SJSA1 (cell line): ENCODE measurements around the gene TMEM163. TPM values are rescaled to one million over a fixed set of nuclear protein-coding genes. Genes with fewer than 3 reads are reported as not detected.

Experiments
- DNase-seq, 2 experiments: peaks; one replicate each; pipeline ENCODE4 v3.0.0-alpha.2; 2015 to 2020; ENCODE audit warnings: low spot score in 2 of 2, low read depth in 1 of 2
- H3K27ac ChIP-seq: fragments of 250-450 bp; sonication (Bioruptor Pico); 2 replicates; pipeline ENCODE4 v1.5.1; 2020; ENCODE audit warnings: mild to moderate bottlenecking, moderate library complexity
- H3K27me3 ChIP-seq: fragments of 250-450 bp; sonication (Bioruptor Pico); replicated peaks from 2 replicates; pipeline ENCODE4 v1.5.1; 2020; ENCODE audit warnings: mild to moderate bottlenecking, moderate library complexity
- H3K36me3 ChIP-seq: fragments of 250-450 bp; sonication (Bioruptor Pico); 2 replicates; pipeline ENCODE4 v1.5.1; 2020; ENCODE audit warnings: mild to moderate bottlenecking
- H3K4me1 ChIP-seq: fragments of 250-450 bp; sonication (Bioruptor Pico); replicated peaks from 2 replicates; pipeline ENCODE4 v1.6.1; 2021; ENCODE audit warnings: mild to moderate bottlenecking
- H3K4me3 ChIP-seq: fragments of 250-450 bp; sonication (Bioruptor Pico); 2 replicates; pipeline ENCODE4 v1.5.1; 2020; ENCODE audit warnings: mild to moderate bottlenecking
- H3K9me3 ChIP-seq: fragments of 250-450 bp; sonication (Bioruptor Pico); replicated peaks from 2 replicates; pipeline ENCODE4 v1.5.1; 2020; ENCODE audit warnings: mild to moderate bottlenecking
- total RNA-seq: library from RNA; depleted of rRNA; stranded (reverse); fragments of >200 nt; shearing (Covaris generic); gene quantifications from 2 replicates; pipeline ENCODE4 v1.2.3, GENCODE V29; 2014

The TMEM163 gene
- total RNA-seq, 1 experiment from 2014 or later, result not detected

- Histone ChIP-seq H3K27me3 (no peaks in the 10 kb centered on the region), H3K27ac (no peak overlapping the region), H3K4me3 (no peak overlapping the region), H3K4me1 (no peaks in the 10 kb centered on the region), H3K9me3 (no peaks in the 10 kb centered on the region), H3K36me3 (no peaks in the 10 kb centered on the region)
- DNase-seq, result no peak
Measured at GRCh38 chr2:134454426-134454825, 264.4 kb downstream of the TMEM163 start.

DNA sequence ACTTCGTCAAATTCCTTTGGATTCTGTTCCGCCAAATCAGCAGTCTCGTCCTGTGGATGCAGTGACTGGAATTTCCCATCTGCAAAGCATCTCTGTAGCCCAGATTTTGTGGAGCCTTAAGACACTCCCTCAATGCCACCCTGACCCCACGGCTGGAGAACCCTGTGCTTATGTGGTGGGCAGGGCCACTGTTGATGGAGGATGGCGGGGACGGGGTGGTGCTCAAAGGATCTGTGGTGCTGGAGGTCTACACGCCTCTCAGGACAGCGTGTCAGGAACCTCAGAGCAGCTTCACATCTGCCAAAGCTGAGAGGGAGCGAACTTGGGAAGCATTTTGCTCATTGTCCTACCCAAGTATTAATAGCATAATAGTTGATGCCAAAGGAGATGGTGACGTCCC is 264.8 kb downstream of the TMEM163 start:
- no peak overlapping the region for H3K27ac ChIP-seq
- no peaks in the 10 kb centered on the region for H3K9me3 ChIP-seq
- H3K4me3 ChIP-seq, result no peak overlapping the region
- no peaks in the 10 kb centered on the region for H3K36me3 ChIP-seq
- DNase-seq, result no peak
- no peaks in the 10 kb centered on the region for H3K4me1 ChIP-seq
- no peaks in the 10 kb centered on the region for H3K27me3 ChIP-seq

- Histone ChIP-seq H3K4me3 (no peak overlapping the region), H3K9me3 (no peaks in the 10 kb centered on the region), H3K36me3 (no peaks in the 10 kb centered on the region), H3K27me3 (no peaks in the 10 kb centered on the region), H3K4me1 (no peaks in the 10 kb centered on the region), H3K27ac (no peak overlapping the region)
- no peak for DNase-seq
Measured at GRCh38 chr2:134453476-134453875, 265.3 kb downstream of the TMEM163 start.

DNA sequence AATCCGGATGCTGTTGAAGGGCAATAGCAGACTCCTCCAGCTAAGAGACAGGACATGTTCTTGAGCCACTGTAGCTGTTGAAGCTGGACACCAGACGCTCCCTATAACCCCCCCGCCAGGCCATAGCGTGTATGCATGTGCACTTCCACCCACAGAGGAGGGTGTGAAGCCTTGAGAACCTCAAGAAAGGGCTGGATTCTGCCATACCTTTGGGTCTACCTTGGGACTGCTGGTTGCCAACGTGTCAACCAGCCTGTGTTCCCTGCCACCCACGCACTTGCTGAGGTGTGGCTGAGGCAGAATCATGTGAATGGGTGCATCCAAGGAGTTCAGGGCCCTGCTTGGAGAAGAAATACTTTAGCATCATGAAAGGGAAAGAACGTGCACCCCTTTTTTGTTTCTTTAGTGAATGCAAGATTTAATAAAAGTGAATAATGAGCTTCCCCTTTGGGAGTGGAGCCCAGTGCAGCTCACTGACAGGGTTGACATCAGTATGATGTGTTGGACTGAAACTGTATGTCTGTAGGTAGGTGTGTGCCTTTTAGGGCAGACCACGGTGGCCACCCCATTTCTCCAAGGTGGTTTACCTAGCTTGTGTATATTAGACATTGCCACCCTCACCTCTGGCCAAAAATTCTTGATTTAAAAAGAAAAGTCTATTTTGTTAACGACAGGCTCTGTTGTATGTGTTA is 266.6 kb downstream of the TMEM163 start:
- no peaks in the 10 kb centered on the region for H3K4me1 ChIP-seq
- no peaks in the 10 kb centered on the region for H3K36me3 ChIP-seq
- no peak overlapping the region for H3K4me3 ChIP-seq
- H3K27ac ChIP-seq, result no peak overlapping the region
- no peaks in the 10 kb centered on the region for H3K27me3 ChIP-seq
- no peaks in the 10 kb centered on the region for H3K9me3 ChIP-seq
- no peak for DNase-seq

GRCh38 chr2:134451347-134451630 is 267.5 kb downstream of the TMEM163 start:
- H3K27me3 ChIP-seq, result no peaks in the 10 kb centered on the region
- H3K27ac ChIP-seq, result no peak overlapping the region
- H3K4me1 ChIP-seq, result no peaks in the 10 kb centered on the region
- H3K36me3 ChIP-seq, result no peaks in the 10 kb centered on the region
- no peaks in the 10 kb centered on the region for H3K9me3 ChIP-seq
- H3K4me3 ChIP-seq, result no peak overlapping the region
- DNase-seq, result no peak

DNA sequence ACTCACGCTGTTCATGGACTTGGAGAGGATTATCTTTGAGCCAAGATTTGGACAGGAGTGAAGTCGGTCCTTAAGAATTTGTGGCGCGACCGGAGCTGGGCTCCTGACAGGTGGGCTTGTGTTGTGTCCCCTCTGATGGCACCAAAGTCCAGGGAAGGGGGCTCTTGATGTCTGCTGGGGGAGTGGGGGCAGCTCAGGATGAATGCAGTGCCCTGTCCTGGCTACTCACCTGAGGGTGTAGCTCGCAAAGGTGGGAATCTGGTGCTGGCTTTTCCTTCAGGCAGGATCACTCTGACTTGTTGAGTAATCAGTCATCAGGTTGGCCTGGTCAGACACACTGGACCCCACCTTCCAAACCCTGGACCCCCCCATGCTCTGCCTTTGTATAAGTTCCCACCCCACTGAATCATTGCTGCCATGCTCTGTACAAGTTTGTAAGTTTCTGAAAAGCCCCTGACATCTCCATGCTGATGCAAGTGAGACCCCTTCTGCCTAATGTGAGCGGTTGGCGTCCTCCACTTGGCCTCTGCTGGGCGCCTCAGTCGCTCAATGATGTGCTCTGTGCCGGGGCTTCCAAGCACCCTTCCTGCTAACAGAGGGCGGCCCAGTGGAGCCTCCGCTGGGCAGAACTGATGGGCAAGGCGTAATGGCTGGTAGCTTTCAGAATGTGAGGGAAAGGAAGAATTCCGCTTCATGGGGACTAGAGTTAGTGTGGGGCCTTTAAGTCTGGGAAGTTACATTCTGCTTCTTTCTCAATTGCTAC is 268.9 kb downstream of the TMEM163 start:
- H3K4me1 ChIP-seq, result no peaks in the 10 kb centered on the region
- H3K9me3 ChIP-seq, result no peaks in the 10 kb centered on the region
- no peak overlapping the region for H3K4me3 ChIP-seq
- DNase-seq, result no peak
- H3K36me3 ChIP-seq, result no peaks in the 10 kb centered on the region
- no peak overlapping the region for H3K27ac ChIP-seq
- H3K27me3 ChIP-seq, result no peaks in the 10 kb centered on the region

DNA sequence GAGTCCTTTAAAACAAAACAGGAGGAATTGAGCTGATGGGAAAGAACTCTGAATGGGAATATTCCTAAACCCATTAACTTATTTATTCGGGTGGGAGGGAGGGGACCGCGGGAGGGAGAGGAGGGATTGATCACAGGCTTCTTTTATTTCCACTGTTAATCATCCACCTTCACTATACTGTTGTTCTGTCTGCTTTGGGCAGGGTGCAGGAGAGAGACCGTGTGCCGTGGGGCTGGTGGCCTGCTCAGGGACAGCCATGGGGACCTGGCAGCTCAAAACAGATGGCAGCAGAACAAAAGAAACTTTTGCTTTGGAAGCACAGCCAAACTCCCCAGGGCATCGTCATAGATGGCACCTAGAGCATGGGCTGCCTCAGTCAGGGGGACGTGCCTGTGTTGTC is 269.6 kb downstream of the TMEM163 start:
- DNase-seq, result no peak
- no peak overlapping the region for H3K4me3 ChIP-seq
- no peaks in the 10 kb centered on the region for H3K27me3 ChIP-seq
- no peak overlapping the region for H3K27ac ChIP-seq
- H3K4me1 ChIP-seq, result no peaks in the 10 kb centered on the region
- H3K9me3 ChIP-seq, result no peaks in the 10 kb centered on the region
- no peaks in the 10 kb centered on the region for H3K36me3 ChIP-seq

GRCh38 chr2:134448650-134449049 is 270.1 kb downstream of the TMEM163 start:
- Histone ChIP-seq H3K36me3 (no peaks in the 10 kb centered on the region), H3K27me3 (no peaks in the 10 kb centered on the region), H3K4me1 (no peaks in the 10 kb centered on the region), H3K27ac (no peak overlapping the region), H3K9me3 (no peaks in the 10 kb centered on the region), H3K4me3 (no peak overlapping the region)
- no peak for DNase-seq

DNA sequence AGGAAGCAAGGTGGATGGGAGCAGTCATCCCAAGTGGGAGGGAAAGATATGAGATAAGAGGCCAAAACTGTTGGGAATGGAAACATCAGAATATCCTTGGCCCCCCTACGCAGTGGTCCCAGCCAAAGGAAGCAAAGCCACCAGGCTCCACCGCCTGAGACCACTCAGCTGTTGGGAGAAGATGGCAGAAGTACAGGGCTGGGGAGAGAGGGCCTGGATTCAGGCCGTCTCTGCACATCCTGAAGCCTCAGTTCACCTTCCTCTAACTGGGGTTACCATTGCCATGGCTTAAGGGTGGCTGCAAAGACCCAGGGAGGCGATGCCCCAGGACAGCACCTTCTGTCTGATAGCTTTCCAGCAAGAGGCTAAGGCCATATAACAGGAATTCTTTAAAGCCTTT is 271.1 kb downstream of the TMEM163 start:
- H3K36me3 ChIP-seq, result no peaks in the 10 kb centered on the region

DNA sequence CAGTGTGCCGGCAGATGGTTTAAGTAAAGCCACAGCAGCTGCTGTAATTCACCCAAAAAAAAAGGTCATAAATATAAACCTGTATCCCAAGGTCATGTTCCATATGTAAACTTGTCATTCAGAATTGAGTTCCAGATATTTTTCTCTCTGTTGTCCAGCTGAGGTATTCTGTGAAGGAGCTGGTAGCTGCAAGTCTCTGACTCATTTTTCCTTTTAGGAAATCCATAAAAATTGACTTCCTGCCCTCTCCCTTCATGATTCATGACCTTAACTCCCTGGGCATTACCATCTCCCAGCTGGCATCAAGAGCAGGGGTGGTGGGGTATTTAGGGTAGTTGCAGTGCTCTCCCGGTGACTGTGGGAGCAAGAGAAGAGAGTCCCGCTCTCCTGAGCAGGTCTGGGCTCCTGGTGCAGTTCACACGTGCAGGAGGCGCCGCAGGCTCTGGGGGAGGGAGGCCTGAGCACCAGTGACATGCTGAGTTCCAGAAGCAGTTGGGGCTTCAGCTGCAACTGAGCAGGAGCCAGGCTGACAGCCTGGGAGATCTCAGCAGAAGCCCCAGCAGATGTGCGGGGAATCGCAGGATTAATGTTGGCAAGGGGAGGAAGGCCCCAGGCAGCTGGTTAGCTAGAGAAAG is 272.3 kb downstream of the TMEM163 start:
- H3K9me3 ChIP-seq, result no peaks in the 10 kb centered on the region
- no peak overlapping the region for H3K27ac ChIP-seq
- H3K4me3 ChIP-seq, result no peak overlapping the region
- DNase-seq, result no peak
- H3K27me3 ChIP-seq, result no peaks in the 10 kb centered on the region
- no peaks in the 10 kb centered on the region for H3K36me3 ChIP-seq
- no peaks in the 10 kb centered on the region for H3K4me1 ChIP-seq

More for the DNA sequence above, 271.1 kb downstream of the TMEM163 start:
- Histone ChIP-seq H3K27me3 (no peaks in the 10 kb centered on the region), H3K9me3 (no peaks in the 10 kb centered on the region), H3K27ac (no peak overlapping the region), H3K4me1 (no peaks in the 10 kb centered on the region), H3K4me3 (no peak overlapping the region)
- DNase-seq, result no peak

GRCh38 chr2:134445985-134446382 is 272.8 kb downstream of the TMEM163 start:
- DNase-seq, result no peak
- Histone ChIP-seq H3K4me3 (no peak overlapping the region), H3K27ac (no peak overlapping the region), H3K4me1 (no peaks in the 10 kb centered on the region), H3K36me3 (no peaks in the 10 kb centered on the region), H3K27me3 (no peaks in the 10 kb centered on the region), H3K9me3 (no peaks in the 10 kb centered on the region)

GRCh38 chr2:134445116-134445515 is 273.7 kb downstream of the TMEM163 start:
- no peak overlapping the region for H3K4me3 ChIP-seq
- DNase-seq, result no peak
- no peaks in the 10 kb centered on the region for H3K36me3 ChIP-seq

DNA sequence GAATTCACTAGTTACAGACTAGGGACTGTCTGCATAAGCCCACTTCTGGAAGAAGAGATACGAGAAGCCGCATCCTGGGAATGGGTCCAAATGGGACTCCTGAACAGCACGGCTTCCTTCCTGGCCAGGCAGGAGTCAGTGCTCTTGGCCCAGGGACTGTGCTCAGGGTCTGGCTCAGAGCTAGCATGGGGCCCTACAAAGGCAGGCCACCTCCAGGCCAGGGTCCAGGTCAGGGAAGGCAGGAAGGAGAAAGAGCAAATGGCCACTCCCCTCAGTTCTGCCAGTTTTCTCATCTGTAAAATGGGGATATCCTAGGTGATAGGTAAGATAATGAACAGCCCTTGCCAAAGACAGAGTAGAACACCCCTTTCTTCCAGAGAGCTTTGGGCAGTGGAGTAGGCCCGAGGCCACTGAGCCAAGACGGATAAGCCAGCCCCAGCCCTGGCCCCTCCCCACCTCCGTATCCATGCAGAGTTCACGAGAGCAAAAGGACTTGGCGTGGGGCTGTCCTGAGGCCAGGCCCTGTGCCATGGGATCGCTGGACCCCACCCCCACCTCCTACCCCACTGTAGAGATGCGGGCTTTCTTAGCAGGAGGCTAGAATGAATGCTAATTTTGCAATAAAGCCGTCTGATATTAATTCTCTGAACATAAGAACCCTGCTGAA is 274.9 kb downstream of the TMEM163 start:
- Histone ChIP-seq H3K4me3 (no peak overlapping the region), H3K36me3 (no peaks in the 10 kb centered on the region), H3K4me1 (no peaks in the 10 kb centered on the region), H3K27me3 (no peaks in the 10 kb centered on the region), H3K9me3 (no peaks in the 10 kb centered on the region), H3K27ac (no peak overlapping the region)
- DNase-seq, result no peak

More at GRCh38 chr2:134445116-134445515, 273.7 kb downstream of the TMEM163 start:
- Histone ChIP-seq H3K9me3 (no peaks in the 10 kb centered on the region), H3K27me3 (no peaks in the 10 kb centered on the region), H3K4me1 (no peaks in the 10 kb centered on the region), H3K27ac (no peak overlapping the region)
